Measurements from ENCODE around the gene SCFD1.

The SCFD1 gene

GRCh38 chr14:30771595-30771994 lies 149.5 kb downstream of the SCFD1 start:
- Histone ChIP-seq H3K9me2 (replicated peaks; ENCODE audit: insufficient read depth, low read length) (no peaks in the 10 kb centered on the region), H3K27me3 (replicated peaks; ENCODE audit: insufficient read depth, low read length) (no peaks in the 10 kb centered on the region)
- TF ChIP-seq CTCF (IDR thresholded peaks at IDR 0.05; ENCODE audit: low read length) (no peak), EZH2 (optimal IDR thresholded peaks at IDR 0.05; ENCODE audit: low read depth, low read length) (no peak), EZH2phosphoT487 (IDR thresholded peaks at IDR 0.05; ENCODE audit: low read length) (no peak)

GRCh38 chr14:30779210-30779609 lies 157.1 kb downstream of the SCFD1 start:
- H3K27ac ChIP-seq (ENCODE audit: low read length) = peak overlapping the region; percentile 74; the same call in 1 of the 2 replicates
- DNase-seq = peak; percentile 40
- TF ChIP-seq EZH2 (optimal IDR thresholded peaks at IDR 0.05; ENCODE audit: low read depth, low read length) (no peak), CTCF (IDR thresholded peaks at IDR 0.05; ENCODE audit: low read length) (no peak), EZH2phosphoT487 (IDR thresholded peaks at IDR 0.05; ENCODE audit: low read length) (no peak)
- no peak overlapping the region for H3K4me3 ChIP-seq (ENCODE audit: low read length)
- peak overlapping the region; percentile 63 for H3K4me2 ChIP-seq (ENCODE audit: low read depth, low read length)
- no peaks in the 10 kb centered on the region for H3K9me3 ChIP-seq (replicated peaks; ENCODE audit: insufficient read depth, low read length)
- peak overlapping the region; percentile 29; the same call in 1 of the 2 replicates for H3K9ac ChIP-seq (ENCODE audit: low read length)
- no peaks in the 10 kb centered on the region for H3F3A ChIP-seq (ENCODE audit: insufficient read depth, low read length)
- H4K20me1 ChIP-seq (ENCODE audit: insufficient read depth, low read length) = no peaks in the 10 kb centered on the region
- H3K9me2 ChIP-seq (replicated peaks; ENCODE audit: insufficient read depth, low read length) = no peaks in the 10 kb centered on the region
- H3K79me2 ChIP-seq (ENCODE audit: low read length) = no peaks in the 10 kb centered on the region
- H3K36me3 ChIP-seq (replicated peaks; ENCODE audit: insufficient read depth, low read length) = no peaks in the 10 kb centered on the region
- H3K27me3 ChIP-seq (replicated peaks; ENCODE audit: insufficient read depth, low read length) = no peaks in the 10 kb centered on the region
- 0 out of 2 replicates have a peak overlapping the region, but pooled peaks have one; percentile 38 for H2AFZ ChIP-seq (ENCODE audit: low read length)
- H3K4me1 ChIP-seq (ENCODE audit: low read length) = peaks cover 14% of the 10 kb centered on the region

More at GRCh38 chr14:30771595-30771994, 149.5 kb downstream of the SCFD1 start:
- Histone ChIP-seq H3F3A (ENCODE audit: insufficient read depth, low read length) (no peaks in the 10 kb centered on the region), H3K4me2 (ENCODE audit: low read depth, low read length) (no peak overlapping the region), H3K4me3 (ENCODE audit: low read length) (no peak overlapping the region), H3K4me1 (ENCODE audit: low read length) (no peaks in the 10 kb centered on the region), H3K9me3 (replicated peaks; ENCODE audit: insufficient read depth, low read length) (no peaks in the 10 kb centered on the region), H3K27ac (ENCODE audit: low read length) (no peak overlapping the region), H4K20me1 (ENCODE audit: insufficient read depth, low read length) (no peaks in the 10 kb centered on the region), H2AFZ (ENCODE audit: low read length) (no peak overlapping the region), H3K9ac (ENCODE audit: low read length) (no peak overlapping the region), H3K36me3 (replicated peaks; ENCODE audit: insufficient read depth, low read length) (no peaks in the 10 kb centered on the region), H3K79me2 (ENCODE audit: low read length) (no peaks in the 10 kb centered on the region)
- no peak for DNase-seq
